HEK293T (cell line): Measurements from ENCODE around the gene TMEM131.
"Not testable (repeated sequence)": the region's sequence is repeated elsewhere in the genome, so short reads cannot be mapped to it uniquely, and the experiment has no call there.

ENCODE experiments used
- CTCF ChIA-PET: fragments of 350-600 bp; formaldehyde crosslinking; extraction: SDS; loops from one replicate; lab custom pipeline; 2021; ENCODE audit warnings: antibody characterized with exemption, inconsistent platforms; lab: Yijun Ruan, JAX
- POLR2A ChIA-PET: fragments of 350-600 bp; formaldehyde crosslinking; extraction: SDS; loops from one replicate; lab custom pipeline; 2020; ENCODE audit warnings: antibody characterized with exemption, inconsistent platforms; lab: Yijun Ruan, JAX
- DNase-seq: peaks from one replicate; pipeline ENCODE4 v3.0.0; 2012; ENCODE audit warnings: mixed read lengths; ENCODE audit errors: extremely low spot score
- ARNT ChIP-seq: fragments of 450-650 bp; IDR thresholded peaks from 2 replicates; pipeline ENCODE4 v1.6.1; 2017; ENCODE audit warnings: mild to moderate bottlenecking
- BHLHE40 ChIP-seq: fragments of 450-650 bp; IDR thresholded peaks from 2 replicates; pipeline ENCODE4 v1.6.1; 2016; ENCODE audit warnings: mild to moderate bottlenecking, moderate library complexity, borderline replicate concordance
- CTBP1 ChIP-seq: fragments of 450-650 bp; IDR thresholded peaks from 2 replicates; pipeline ENCODE4 v1.6.1; 2016; ENCODE audit warnings: borderline replicate concordance
- ELF4 ChIP-seq: fragments of 450-650 bp; IDR thresholded peaks from 2 replicates; pipeline ENCODE4 v1.6.1; 2017; ENCODE audit warnings: antibody characterized with exemption
- FOXA1 ChIP-seq: fragments of 450-650 bp; IDR thresholded peaks from 2 replicates; pipeline ENCODE4 v1.6.1; 2016; ENCODE audit warnings: mild to moderate bottlenecking
- FOXK2 ChIP-seq: fragments of 450-650 bp; IDR thresholded peaks from 2 replicates; pipeline ENCODE4 v1.6.1; 2016; ENCODE audit warnings: mild to moderate bottlenecking
- FOXM1 ChIP-seq: fragments of 450-650 bp; IDR thresholded peaks from 2 replicates; pipeline ENCODE4 v1.6.1; 2017; ENCODE audit warnings: mild to moderate bottlenecking, borderline replicate concordance
- HDGF ChIP-seq: fragments of 450-650 bp; IDR thresholded peaks from 2 replicates; pipeline ENCODE4 v1.6.1; 2017; ENCODE audit warnings: antibody characterized with exemption, borderline replicate concordance
- L3MBTL2 ChIP-seq: fragments of 450-650 bp; conservative IDR thresholded peaks from 2 replicates; pipeline ENCODE4 v1.6.1; 2016; ENCODE audit warnings: mild to moderate bottlenecking
- LEF1 ChIP-seq: fragments of 450-650 bp; IDR thresholded peaks from 2 replicates; pipeline ENCODE4 v1.6.1; 2017; ENCODE audit warnings: mild to moderate bottlenecking, borderline replicate concordance
- NFRKB ChIP-seq: fragments of 450-650 bp; IDR thresholded peaks from 2 replicates; pipeline ENCODE4 v1.6.1; 2016; ENCODE audit warnings: mild to moderate bottlenecking, moderate library complexity
- PKNOX1 ChIP-seq: fragments of 450-650 bp; IDR thresholded peaks from 2 replicates; pipeline ENCODE4 v1.6.1; 2016
- SP1 ChIP-seq: fragments of 450-650 bp; IDR thresholded peaks from 2 replicates; pipeline ENCODE4 v1.6.1; 2017
- SUZ12 ChIP-seq: fragments of 450-650 bp; IDR thresholded peaks from 2 replicates; pipeline ENCODE4 v1.6.1; 2016; ENCODE audit warnings: mild to moderate bottlenecking
- TARDBP ChIP-seq: fragments of 450-650 bp; IDR thresholded peaks from 2 replicates; pipeline ENCODE4 v1.6.1; 2016
- ZNF384 ChIP-seq: fragments of 450-650 bp; IDR thresholded peaks from 2 replicates; pipeline ENCODE4 v1.6.1; 2016

TMEM131 gene

GRCh38 chr2:98028101-98028561, 32.4 kb upstream of the TMEM131 start:
- no peak for DNase-seq
- TF ChIP-seq SUZ12 (no peak), FOXM1 (no peak), LEF1 (no peak)
- CTCF ChIA-PET = no interaction called here
- POLR2A ChIA-PET = no interaction called here

GRCh38 chr2:98027538-98027937, 31.8 kb upstream of the TMEM131 start:
- CTCF ChIA-PET = no interaction called here

DNA sequence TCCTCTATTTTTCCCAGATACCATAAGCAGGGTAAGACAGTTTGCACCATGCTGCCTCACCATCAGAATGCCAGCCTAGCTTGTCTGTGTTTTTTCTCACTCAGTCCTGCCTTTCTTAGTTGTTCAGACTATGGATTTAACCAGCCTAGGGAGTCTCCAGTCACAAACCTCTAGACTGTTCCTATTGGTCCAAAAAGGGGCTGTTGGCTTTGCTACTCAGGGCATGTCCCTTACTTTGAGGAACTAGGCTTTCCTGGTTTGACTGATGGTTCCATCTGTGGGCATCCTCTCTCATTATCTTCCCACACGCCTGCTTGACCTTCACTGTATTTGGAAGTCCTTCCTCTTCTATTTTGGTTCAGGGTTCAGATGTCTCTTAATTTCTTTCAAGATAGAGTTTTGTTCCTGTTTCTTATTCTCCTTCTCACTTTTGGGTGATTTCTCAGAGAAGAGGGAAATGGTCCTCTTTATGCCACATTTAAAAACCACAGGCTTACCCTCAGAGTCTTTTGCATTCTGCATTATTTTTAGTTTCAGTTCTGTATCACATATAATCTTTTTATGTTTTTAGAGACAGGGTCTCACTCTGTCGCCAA, 31.3 kb upstream of the TMEM131 start:
- POLR2A ChIA-PET = no interaction called here
- no peak for DNase-seq
- TF ChIP-seq FOXK2 (no peak), FOXA1 (no peak), LEF1 (no peak), HDGF (no peak), SP1 (no peak), SUZ12 (no peak), TARDBP (no peak), ARNT (no peak), NFRKB (no peak), L3MBTL2 (no peak)
- CTCF ChIA-PET = no interaction called here

More at GRCh38 chr2:98027538-98027937, 31.8 kb upstream of the TMEM131 start:
- no peak for TF ChIP-seq ARNT
- TF ChIP-seq PKNOX1 = no peak
- TF ChIP-seq CTBP1 = no peak
- TF ChIP-seq NFRKB = no peak
- TF ChIP-seq ELF4 = no peak
- TF ChIP-seq HDGF = no peak
- no peak for TF ChIP-seq TARDBP
- no peak for DNase-seq
- POLR2A ChIA-PET = no interaction called here

- ChIA-PET POLR2A (no interaction called here), CTCF (no interaction called here)
- TF ChIP-seq LEF1 (no peak), ELF4 (no peak), TARDBP (no peak), SP1 (no peak), CTBP1 (no peak), ARNT (no peak), L3MBTL2 (no peak), FOXA1 (no peak), BHLHE40 (no peak), ZNF384 (no peak), SUZ12 (no peak)
- DNase-seq = no peak
Measured at GRCh38 chr2:98026292-98026691, 30.5 kb upstream of the TMEM131 start.

DNA sequence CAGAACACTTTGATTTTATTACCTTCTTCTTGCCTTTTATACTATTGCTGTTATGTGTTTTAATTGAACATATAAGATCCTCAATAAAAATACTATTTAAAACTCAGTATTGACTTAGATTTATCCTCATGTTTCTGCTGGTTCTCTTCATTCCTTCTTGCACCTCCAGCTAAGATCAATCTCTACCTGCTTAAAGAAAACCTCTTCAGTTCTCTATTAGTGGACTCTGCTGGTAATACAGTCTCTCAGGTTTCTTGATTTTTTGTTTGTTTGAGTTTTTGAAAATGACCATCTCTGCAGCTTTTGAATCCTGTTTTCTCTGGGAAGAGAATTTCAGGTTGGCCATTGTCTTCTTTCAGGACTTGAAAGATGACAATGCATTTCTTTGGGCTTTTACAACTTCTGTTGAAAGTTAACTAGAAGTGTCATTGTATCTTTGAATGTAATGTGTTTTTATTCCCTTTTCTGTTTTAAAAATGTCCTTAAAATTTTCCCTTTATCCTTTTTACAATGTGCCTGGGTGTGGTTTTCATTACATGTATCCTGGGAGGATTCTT, 29.8 kb upstream of the TMEM131 start:
- POLR2A ChIA-PET = no interaction called here
- DNase-seq = no peak
- CTCF ChIA-PET = no interaction called here

GRCh38 chr2:98022067-98022466, 26.3 kb upstream of the TMEM131 start:
- POLR2A ChIA-PET, DNase-seq, CTCF ChIA-PET: not testable (repeated sequence)

More for the DNA sequence above, 29.8 kb upstream of the TMEM131 start:
- TF ChIP-seq ARNT (no peak), HDGF (no peak), ELF4 (no peak), BHLHE40 (no peak), CTBP1 (no peak), PKNOX1 (no peak), SUZ12 (no peak), L3MBTL2 (no peak)

DNA sequence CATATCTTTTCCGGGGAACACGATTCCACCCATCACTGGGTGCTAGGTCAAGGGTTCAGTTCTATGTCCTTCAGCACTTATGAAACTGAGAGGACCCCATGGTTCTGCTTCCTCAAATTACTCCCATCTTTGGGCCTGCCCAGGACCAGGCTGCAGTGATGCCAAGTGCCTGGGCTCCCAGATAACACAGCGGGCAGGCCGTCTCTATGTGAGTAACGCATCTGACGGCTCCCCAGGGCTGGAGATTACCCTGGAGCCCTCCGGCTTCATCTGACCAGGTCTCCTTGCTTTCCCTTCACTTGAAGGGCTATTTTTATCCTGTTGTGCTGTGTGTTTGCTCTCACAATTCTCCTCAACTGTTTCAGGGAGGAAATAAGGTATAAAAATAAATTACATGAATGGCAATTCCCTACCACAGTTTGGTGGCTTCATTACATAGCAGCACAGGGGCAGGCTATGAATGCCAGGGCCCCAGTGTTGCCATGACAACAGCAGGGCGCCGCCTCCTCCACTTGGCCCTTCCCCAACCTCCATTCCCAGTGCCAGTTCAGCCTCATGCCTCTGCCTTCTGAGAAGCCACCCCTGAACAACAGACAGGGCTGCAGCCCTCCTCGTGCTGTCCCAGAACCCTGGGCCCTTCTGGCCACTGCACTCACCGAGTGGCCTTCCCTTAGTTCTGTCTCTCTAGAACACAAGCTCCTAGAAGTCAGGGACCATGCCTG, 25.4 kb upstream of the TMEM131 start:
- no peak for DNase-seq

More for the DNA sequence above, 25.4 kb upstream of the TMEM131 start:
- POLR2A ChIA-PET = no interaction called here
- CTCF ChIA-PET = no interaction called here
- TF ChIP-seq PKNOX1 (no peak), CTBP1 (no peak), ELF4 (no peak), BHLHE40 (no peak), ZNF384 (no peak)
